ENCODE data around the gene HAUS3. TPM values are rescaled to one million over a fixed set of nuclear protein-coding genes. Genes with fewer than 3 reads are reported as not detected.

The HAUS3 gene
- total RNA-seq, 4 donors from 2014 or later, result 16.3 to 22.0 (median 17.3) TPM

GRCh38 chr4:2261110-2261852, 19.4 kb upstream of the HAUS3 start:
- TF ChIP-seq CTCF (IDR thresholded peaks at IDR 0.05; ENCODE audit: low read depth), result no peak

GRCh38 chr4:2260344-2261109, 18.6 kb upstream of the HAUS3 start:
- TF ChIP-seq CTCF (IDR thresholded peaks at IDR 0.05; ENCODE audit: low read depth), result no peak

- TF ChIP-seq CTCF (IDR thresholded peaks at IDR 0.05; ENCODE audit: low read depth), result no peak
Measured at GRCh38 chr4:2259541-2260343, 17.8 kb upstream of the HAUS3 start.

- no peak for TF ChIP-seq CTCF (IDR thresholded peaks at IDR 0.05; ENCODE audit: low read depth)
Measured at GRCh38 chr4:2259036-2259540, 17.2 kb upstream of the HAUS3 start.

- TF ChIP-seq CTCF (IDR thresholded peaks at IDR 0.05; ENCODE audit: low read depth), result no peak
Measured at GRCh38 chr4:2258091-2259035, 16.4 kb upstream of the HAUS3 start.

- no peak for TF ChIP-seq CTCF (IDR thresholded peaks at IDR 0.05; ENCODE audit: low read depth)
Measured at GRCh38 chr4:2257361-2258081, 15.6 kb upstream of the HAUS3 start.
